Right ventricle myocardium inferior (tissue), 1 donor: Measurements from ENCODE around the gene AGAP4. TPM values are rescaled to one million over a fixed set of nuclear protein-coding genes. Genes with fewer than 3 reads are reported as not detected.
"Not testable (repeated sequence)": the region's sequence is repeated elsewhere in the genome, so short reads cannot be mapped to it uniquely, and the experiment has no call there.

ENCODE experiments used
- ATAC-seq: fragments of 200-7000 bp; cut with Tn5 transposase; one replicate; pipeline ENCODE4 v1.9.1; 2020; ENCODE audit warnings: mild to moderate bottlenecking, moderate library complexity
- DNase-seq: peaks from one replicate; pipeline ENCODE4 v3.0.0; 2021; ENCODE audit errors: missing footprints
- intact Hi-C: fragments of 100-400 bp; cut with DNase I; formaldehyde crosslinking; loops from one replicate; pipeline ENCODE4 v1.11.0; 2022
- long read RNA-seq: library from polyadenylated mRNA; unstranded; transcript quantifications from one replicate; pipeline ENCODE4 v2.0.0, GENCODE V29; 2021
- total RNA-seq: library from RNA; stranded (reverse); fragmentation: NEBNext Ultra II Directional; extraction: Animal tissue kit (Norgen Biotek cat#: 25700); gene quantifications from one replicate; pipeline ENCODE4 v1.2.1, GENCODE V29; 2021
- donor health status: DM: no; HTN: yes; CAD: no; lungs with severe emphysema.

Gene AGAP4
- 4.8 TPM for total RNA-seq
- long read RNA-seq = 0 reads

GRCh38 chr10:45847400-45847799 lies at the start of gene AGAP4:
TSS of gene AGAP4 (minus strand) at chr10:45847500. CDS start at chr10:45847347, 153 bp downstream.
- intact Hi-C loops, ATAC-seq, DNase-seq: not testable (repeated sequence)

- intact Hi-C loops, DNase-seq, ATAC-seq: not testable (repeated sequence)
Observed at GRCh38 chr10:45890721-45891120, 43.4 kb upstream of the AGAP4 start.

GRCh38 chr10:45889539-45890230 lies 42.4 kb upstream of the AGAP4 start:
- DNase-seq, ATAC-seq, intact Hi-C loops: not testable (repeated sequence)

GRCh38 chr10:45882880-45883279 lies 35.6 kb upstream of the AGAP4 start:
- intact Hi-C loops, DNase-seq, ATAC-seq: not testable (repeated sequence)

GRCh38 chr10:45865404-45865803 lies 18.1 kb upstream of the AGAP4 start:
- DNase-seq, intact Hi-C loops, ATAC-seq: not testable (repeated sequence)

GRCh38 chr10:45864264-45864663 lies 17.0 kb upstream of the AGAP4 start:
- ATAC-seq, DNase-seq, intact Hi-C loops: not testable (repeated sequence)

GRCh38 chr10:45863632-45864031 lies 16.3 kb upstream of the AGAP4 start:
- DNase-seq, intact Hi-C loops: not testable (repeated sequence)
- peak; percentile 67 for ATAC-seq

- intact Hi-C loops = not testable (repeated sequence)
- peak; percentile 48 for DNase-seq
Observed at GRCh38 chr10:45857931-45858330, 10.6 kb upstream of the AGAP4 start.

GRCh38 chr10:45848467-45848866 lies 1.2 kb upstream of the AGAP4 start:
- DNase-seq, intact Hi-C loops, ATAC-seq: not testable (repeated sequence)

More at GRCh38 chr10:45857931-45858330, 10.6 kb upstream of the AGAP4 start:
- not testable (repeated sequence) for ATAC-seq

GRCh38 chr10:45822918-45823317 lies 24.4 kb downstream of the AGAP4 start:
- ATAC-seq, intact Hi-C loops, DNase-seq: not testable (repeated sequence)

- intact Hi-C loops, ATAC-seq, DNase-seq: not testable (repeated sequence)
Observed at GRCh38 chr10:45820107-45820830, 27.0 kb downstream of the AGAP4 start.

GRCh38 chr10:45819552-45819951 lies 27.7 kb downstream of the AGAP4 start:
- intact Hi-C loops = no loop called here
- DNase-seq = no peak
- ATAC-seq = no peak

- ATAC-seq (no peak), DNase-seq (no peak)
- intact Hi-C loops = no loop called here
Observed at GRCh38 chr10:45817912-45818311, 29.4 kb downstream of the AGAP4 start.

- intact Hi-C loops = no loop called here
- no peak for DNase-seq
- ATAC-seq = no peak
Observed at GRCh38 chr10:45817130-45817859, 30.0 kb downstream of the AGAP4 start.

- intact Hi-C loops, ATAC-seq, DNase-seq: not testable (repeated sequence)
Observed at GRCh38 chr10:45814146-45814545, 33.2 kb downstream of the AGAP4 start.

GRCh38 chr10:45812959-45813358 lies 34.3 kb downstream of the AGAP4 start:
- intact Hi-C loops, ATAC-seq, DNase-seq: not testable (repeated sequence)

- ATAC-seq (no peak), DNase-seq (no peak)
- intact Hi-C loops = no loop called here
Observed at GRCh38 chr10:45811075-45811474, 36.2 kb downstream of the AGAP4 start.

GRCh38 chr10:45809837-45810236 lies 37.5 kb downstream of the AGAP4 start:
- intact Hi-C loops = no loop called here
- DNase-seq (no peak), ATAC-seq (no peak)

GRCh38 chr10:45804996-45805395 lies 42.3 kb downstream of the AGAP4 start:
- intact Hi-C loops, DNase-seq, ATAC-seq: not testable (repeated sequence)
